Stimulated activated naive CD8-positive, alpha-beta T cell treated with anti-CD3 and anti-CD28 coated beads, Interleukin-15, Interleukin-2, amounts not matched to agents 100 U/mL and 50 U/mL, for 24 hours (primary cell): Measurements from ENCODE around the gene ATF4.

Experiments
- ATAC-seq: fragments of 150-1000 bp; cut with Tn5 transposase; one replicate; pipeline ENCODE4 v1.10.0; 2021
- DNase-seq: peaks from one replicate; pipeline ENCODE4 v3.0.0; 2021

ATF4 gene, protein sequence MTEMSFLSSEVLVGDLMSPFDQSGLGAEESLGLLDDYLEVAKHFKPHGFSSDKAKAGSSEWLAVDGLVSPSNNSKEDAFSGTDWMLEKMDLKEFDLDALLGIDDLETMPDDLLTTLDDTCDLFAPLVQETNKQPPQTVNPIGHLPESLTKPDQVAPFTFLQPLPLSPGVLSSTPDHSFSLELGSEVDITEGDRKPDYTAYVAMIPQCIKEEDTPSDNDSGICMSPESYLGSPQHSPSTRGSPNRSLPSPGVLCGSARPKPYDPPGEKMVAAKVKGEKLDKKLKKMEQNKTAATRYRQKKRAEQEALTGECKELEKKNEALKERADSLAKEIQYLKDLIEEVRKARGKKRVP

DNA sequence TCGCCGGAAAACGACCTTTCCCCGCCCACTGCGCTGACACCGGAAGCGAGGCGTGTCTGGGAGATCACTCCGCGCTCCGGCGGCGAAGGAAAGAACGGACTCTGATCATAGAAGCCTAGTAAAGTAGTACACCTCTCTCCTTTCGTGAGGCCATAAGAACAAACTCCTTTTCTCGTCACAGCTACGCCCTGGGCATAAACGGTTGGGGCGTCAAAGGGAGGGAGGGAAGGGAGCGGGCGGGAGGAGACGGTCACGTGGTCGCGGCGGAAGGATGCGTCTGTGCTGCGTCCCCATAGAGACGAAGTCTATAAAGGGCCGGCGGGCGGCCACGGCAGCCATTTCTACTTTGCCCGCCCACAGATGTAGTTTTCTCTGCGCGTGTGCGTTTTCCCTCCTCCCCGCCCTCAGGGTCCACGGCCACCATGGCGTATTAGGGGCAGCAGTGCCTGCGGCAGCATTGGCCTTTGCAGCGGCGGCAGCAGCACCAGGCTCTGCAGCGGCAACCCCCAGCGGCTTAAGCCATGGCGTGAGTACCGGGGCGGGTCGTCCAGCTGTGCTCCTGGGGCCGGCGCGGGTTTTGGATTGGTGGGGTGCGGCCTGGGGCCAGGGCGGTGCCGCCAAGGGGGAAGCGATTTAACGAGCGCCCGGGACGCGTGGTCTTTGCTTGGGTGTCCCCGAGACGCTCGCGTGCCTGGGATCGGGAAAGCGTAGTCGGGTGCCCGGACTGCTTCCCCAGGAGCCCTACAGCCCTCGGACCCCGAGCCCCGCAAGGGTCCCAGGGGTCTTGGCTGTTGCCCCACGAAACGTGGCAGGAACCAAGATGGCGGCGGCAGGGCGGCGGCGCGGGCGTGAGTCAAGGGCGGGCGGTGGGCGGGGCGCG, at the start of gene ATF4:
Gene ATF4 (plus strand): TSS at position 337 of the 880 bp plus-strand sequence. CDS start 884 bp downstream, outside the sequence.
- peak; percentile 92 for DNase-seq
- ATAC-seq: peak; percentile 16

DNA sequence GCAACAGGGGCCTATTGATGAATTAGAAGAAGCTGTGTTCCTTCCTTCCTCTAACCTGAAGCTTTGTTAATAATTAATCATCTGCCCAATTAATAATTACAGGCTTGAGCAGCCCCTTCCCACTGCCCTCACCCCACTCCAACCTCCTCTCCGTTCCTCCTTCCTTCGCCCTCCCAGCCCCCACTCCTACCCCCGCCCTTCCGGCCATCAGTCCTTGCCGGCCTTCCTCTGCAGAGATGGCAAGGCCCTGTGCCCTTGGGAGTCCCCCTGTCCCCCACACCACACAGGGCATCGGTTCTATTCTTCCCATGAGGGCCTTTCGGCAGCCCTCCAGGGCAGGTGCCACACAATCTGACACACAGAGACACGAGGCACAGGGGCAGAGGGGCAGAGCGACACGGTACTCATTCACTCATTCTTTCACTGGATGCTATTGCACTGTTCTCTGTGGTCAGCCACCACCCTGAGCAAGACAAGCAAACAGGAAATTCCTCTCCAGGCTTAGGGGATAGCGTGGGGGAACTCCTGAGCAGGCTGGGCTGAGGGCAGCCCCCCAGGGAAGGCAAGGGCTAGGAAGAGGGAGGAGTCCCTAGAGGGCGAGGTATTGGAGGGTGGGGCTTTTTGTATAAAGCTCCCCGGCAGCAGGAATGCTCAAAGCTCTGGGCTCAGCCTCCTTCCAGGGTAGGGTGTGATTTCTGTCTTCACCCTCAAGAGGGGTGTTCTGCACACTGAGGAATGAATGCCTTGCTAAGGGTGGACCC, 48.8 kb upstream of the ATF4 start:
- DNase-seq: no peak
- ATAC-seq: peak; percentile 58

DNA sequence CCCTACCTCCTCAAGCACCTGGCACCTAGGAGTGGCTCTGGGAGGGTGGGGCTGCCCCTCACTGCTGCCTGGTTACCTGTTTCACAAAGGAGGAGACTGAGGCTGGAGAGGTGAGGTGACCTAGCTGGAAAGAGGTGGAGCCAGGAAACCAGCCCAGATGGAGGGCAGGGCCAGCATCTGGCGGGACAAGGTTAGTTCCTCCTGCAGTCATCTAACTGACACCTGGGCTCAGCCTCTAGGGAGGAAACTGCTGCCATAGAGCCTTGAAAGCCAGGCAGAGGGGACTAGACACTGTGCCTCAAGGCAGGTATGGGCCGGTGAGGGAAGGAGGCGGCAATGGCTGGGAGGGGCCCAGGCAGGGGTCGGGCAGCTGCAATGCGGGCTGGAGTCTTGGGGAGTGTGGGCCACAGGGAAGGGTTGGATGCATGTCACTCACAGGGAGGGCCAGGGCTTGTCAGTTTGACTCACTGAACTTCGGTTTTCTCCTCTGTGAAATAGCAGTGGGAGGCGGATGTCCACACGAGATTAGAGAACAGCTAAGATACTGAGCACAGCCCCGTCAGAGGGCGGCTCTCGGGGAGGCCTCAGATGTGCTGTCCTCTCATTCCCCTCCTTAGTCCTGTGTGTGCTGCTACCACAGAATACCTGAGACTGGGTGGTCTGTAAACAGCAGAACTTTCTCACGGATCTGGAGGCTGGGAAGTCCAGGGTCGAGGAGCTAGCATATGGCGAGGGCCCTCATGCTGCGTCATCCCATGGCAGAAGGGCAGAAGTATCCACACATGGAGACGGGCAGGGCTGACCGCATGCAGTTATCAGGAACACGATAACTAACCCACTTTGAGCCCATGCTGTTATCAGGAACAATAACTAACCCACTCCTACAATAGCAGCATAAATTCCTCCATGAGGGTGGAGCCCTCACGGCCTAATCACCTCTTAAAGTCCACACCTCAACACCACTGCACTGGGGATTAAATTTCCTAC, 47.5 kb upstream of the ATF4 start:
- no peak for DNase-seq
- no peak for ATAC-seq

DNA sequence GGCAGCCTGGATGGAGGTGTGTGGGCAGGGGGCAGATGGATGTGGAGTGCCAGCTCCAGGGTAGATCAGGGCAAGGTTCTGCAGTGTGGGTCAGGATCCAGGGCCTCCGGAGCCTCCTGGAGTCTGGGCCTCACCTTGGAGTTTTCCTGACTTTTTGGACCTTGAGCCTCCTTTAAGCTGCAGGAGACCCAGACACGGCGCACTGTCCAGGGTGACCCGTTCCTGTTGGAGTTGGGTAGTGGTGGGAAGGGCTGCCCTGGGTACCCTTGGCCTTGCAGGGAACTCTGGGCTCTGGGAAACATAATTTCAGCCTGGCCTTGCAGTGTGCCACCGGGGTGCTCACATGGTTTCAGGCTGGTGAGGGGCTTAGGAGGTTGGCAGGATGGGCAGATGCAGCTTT, 46.5 kb upstream of the ATF4 start:
- no peak for ATAC-seq
- no peak for DNase-seq

DNA sequence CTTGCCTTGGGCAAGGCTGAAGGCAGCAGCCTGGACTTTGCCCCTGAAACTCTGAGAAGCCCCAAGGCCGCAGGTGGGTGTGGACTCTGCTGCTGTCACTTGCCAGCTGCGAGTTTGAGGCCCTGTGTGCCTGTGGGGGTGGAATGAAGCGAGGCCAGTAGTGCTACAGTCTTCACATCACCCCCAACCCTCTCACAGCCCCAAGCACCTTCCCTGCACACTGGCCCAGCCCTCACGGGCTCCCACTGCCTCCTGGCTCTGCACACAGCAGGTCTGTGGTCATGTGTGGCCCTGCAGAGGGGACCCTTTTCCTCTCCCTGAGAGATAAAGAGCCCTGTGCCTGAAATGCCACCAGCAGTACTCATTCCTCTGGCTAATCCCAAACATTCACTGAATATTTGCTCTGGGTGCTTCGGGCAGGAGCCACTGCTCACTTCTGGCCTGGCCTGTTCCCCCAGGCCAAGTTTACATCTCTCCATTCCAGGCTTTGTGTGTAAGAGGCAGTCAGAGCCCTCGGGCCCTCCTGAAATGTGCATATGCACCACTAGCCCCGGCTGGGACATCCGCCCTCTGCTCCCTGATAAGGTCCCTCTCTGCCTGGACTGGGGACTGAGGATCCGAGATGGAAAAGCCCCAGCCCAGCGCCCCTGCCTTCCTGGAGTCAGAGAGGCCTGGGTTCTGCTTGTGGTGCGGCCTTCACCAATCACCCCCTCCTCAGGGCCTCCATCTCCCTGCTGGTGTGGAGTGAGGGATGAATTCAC, 45.8 kb upstream of the ATF4 start:
- DNase-seq: no peak
- ATAC-seq: no peak

DNA sequence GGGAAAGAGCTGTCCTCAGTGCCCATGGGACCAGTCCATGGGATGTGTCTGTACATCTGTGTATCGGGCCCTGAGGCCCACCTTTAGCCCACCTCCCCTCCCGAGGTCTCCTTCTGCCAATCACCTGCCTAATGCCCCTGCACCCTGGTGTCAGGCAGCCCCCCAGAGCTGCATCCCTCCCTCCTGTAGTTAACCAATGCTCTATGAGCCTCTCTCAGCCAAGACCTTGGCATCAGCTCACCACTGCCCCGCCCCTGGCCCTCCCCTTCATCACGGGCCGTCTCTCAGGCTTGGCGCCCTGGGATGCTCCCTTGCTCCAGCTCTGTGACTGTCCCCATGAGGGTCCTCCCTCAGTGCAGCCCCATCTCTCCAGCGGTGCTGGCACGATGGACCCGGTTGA, 45.0 kb upstream of the ATF4 start:
- ATAC-seq: no peak
- no peak for DNase-seq

DNA sequence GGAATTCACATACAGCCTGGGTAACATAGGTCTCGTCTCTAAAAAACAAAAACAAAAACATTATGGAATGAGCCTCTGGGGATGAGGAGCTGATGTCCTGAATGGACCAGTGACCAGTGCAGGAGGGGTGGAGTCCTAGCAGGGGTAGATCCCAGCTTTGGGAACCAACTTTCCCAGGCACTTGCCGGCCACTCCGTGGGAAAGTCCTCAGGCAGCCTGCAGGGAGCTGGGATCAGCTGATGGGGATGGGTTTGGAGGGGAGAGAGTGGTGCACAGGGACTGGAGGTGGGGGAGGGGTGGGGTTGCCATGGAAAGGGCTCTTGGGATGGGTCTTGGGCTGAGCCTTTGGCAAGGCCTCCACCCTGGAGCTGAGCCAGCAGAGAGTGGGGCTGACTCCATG, 44.5 kb upstream of the ATF4 start:
- ATAC-seq (no peak), DNase-seq (no peak)

DNA sequence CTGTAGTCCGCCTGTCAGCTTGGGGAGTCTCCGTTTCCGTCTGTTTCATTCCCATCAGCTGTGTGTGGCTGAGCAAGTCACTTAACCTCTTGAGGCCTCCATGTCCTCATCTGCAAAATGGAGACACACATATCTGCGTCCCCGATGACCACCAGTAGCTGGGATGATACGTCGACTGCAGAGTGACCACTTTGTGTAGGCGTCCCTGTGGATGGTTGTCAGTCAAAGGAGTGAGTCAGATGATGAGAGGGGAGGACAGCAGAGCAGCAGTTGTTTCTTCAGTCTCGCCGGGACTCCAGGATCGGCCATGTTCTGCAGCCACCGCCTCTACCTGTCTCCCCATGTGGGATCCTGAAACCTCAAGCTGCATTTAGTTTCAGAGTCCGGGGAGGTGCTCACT, 43.7 kb upstream of the ATF4 start:
- ATAC-seq (no peak), DNase-seq (no peak)

DNA sequence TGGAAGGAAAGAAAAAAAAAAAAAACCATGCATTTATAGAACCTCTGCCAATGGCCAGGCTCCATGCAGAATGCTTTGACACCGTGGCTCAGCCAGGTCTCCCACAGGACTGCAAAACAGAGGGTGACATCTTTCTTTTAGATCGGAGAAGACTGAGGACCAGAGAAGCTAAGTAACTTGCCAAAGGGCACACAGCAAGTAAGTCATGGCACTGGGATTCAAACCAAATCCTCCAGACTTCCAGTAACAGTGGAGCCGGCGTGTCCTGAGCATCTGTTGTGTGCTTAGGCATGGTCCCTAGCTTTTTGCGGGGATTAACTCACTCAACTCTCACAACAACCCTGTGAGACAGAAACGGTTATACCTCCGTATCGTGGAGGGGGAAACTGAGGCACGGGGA, 42.8 kb upstream of the ATF4 start:
- no peak for ATAC-seq
- DNase-seq: no peak

DNA sequence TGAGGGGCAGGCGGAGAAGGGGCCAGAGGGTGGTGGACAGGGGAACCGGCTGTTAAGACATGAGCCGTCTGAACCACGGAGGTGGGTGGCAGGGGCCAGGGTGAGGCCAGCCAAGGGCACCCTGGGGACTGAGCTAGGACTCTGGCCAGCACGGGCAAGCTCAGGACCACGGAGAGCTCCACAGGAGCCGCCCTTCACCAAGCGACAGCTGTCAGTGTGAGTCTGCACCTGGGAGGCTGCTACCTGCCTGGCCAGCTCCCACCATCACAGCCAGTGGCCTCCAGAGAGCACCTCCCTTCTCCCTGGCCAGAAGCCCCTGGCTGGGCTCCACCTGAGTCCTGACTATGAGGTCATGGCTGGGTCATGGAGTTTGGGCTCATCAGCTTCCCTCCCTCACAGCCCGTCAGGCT, 41.9 kb upstream of the ATF4 start:
- DNase-seq: peak; percentile 32
- ATAC-seq: no peak

DNA sequence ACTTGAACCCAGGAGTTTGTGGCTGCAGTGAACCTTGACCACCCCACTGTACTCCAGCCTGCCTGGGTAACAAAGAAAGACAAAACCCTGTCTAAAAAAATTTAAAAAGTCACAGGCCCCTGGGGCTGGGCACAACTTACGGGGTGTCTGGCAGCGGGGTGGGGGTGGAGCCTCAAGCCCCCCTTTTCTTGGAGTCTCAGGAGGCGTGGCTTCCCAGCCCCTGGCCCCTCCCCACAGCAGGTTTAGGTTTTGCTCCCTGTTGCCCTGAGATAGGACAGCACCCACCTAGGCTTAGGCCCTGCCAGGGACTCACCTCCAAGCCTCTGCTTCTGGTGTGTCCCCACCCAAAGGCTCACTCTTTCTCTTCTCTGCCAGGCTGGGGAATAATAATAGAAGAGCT, 41.1 kb upstream of the ATF4 start:
- ATAC-seq: no peak
- DNase-seq: no peak

DNA sequence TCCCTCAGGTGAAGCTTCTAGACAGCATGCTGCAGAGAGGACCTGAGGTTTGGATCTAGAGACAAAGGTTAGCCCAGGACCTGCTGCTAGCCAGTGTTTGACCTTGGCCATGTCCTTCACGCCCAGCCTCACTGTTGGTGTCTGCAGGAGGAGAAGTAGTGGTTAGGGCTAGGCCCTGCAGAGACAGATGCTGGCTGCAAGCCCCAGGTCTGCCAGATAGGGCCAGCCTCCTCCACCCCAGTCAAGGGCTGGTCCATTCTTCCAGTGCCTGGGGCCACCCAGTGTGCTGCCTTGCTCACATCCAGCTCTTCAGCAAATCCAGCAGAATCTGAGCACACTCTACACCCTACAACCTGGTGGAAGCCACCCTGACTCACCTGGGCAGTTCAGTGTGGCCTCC, 39.8 kb upstream of the ATF4 start:
- no peak for ATAC-seq

DNA sequence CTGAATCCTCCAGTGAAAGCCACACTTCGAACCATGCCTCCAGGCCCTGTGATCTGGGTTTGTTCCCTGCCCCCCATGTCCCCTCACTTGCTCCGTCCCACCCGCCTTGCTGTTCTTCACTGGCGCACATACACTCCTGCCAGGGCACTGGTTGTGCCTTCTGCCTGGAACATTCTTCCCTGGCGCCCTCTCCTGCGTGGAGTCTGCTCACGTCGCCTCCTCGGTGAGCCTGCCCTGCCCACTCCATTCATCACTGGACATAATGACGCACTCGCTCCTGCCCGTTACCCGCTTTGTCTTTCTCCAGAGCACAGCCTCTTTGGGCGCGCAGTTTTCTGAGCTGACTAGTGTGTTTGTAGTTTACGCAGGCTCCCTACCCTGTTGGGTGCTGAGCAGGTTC, 39.3 kb upstream of the ATF4 start:
- ATAC-seq: no peak

More for the DNA sequence above, 39.8 kb upstream of the ATF4 start:
- no peak for DNase-seq

DNA sequence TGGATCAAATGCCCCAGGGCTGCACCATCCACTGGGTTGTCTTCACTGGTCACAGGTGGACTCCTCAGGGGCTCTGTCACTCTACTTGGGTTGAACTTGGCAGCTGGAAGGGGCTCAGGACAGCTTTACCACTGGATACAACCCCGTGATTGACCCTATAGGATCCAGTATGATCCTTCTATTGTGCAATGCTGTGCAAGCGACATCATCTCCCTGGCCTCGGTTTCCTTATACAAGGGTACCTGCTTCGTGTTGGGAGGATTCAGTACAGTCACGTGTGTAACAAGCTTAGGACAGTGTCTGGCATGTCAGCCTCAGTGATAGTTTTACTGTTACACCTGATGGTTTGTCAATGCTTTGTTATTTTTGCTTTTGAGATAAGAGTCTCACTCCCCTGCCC, 38.8 kb upstream of the ATF4 start:
- DNase-seq (no peak), ATAC-seq (no peak)

More for the DNA sequence above, 39.3 kb upstream of the ATF4 start:
- DNase-seq: no peak

DNA sequence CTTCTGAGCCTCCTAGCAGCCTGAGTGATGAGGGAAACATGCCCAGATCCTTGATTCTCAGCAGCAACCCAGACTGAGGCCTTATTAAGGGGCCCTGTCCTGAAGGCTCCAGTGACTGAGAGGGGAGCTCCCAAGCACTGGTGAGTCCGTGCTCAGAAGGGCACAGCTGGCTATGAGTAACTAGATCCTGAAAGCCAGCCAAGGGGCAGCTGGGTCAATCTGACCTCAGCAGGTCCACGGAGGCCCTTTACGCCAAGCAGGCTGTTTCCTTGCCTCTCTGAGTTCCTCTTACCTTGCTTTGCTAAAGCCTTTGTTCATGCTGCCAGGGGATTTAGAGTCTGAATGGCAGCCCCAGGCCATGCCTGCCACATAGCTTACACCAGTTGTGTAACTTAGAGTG, 37.6 kb upstream of the ATF4 start:
- no peak for ATAC-seq
- DNase-seq: no peak

DNA sequence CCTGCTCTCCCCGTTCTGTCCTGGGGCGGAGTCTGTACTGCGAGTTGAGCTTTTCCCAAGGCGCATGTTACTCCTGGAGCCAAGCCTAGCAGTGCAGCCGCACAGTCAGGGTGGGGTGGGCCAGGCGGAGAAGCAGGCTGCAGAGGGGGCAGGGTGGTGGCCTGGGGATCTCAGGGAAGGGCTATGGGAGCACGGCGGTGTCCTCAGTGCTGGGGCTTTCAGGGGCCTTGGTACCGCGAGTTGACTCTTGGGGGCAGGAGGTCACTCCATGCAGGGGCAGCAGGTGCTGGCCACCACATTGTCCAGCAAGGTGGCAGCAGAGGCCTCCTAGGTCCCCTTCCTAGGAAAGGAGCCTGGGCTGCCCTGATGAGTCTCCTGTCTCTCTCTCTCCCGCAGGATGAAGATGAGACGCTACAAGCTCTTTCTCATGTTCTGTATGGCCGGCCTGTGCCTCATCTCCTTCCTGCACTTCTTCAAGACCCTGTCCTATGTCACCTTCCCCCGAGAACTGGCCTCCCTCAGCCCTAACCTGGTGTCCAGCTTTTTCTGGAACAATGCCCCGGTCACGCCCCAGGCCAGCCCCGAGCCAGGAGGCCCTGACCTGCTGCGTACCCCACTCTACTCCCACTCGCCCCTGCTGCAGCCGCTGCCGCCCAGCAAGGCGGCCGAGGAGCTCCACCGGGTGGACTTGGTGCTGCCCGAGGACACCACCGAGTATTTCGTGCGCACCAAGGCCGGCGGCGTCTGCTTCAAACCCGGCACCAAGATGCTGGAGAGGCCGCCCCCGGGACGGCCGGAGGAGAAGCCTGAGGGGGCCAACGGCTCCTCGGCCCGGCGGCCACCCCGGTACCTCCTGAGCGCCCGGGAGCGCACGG, 33.2 kb upstream of the ATF4 start:
- ATAC-seq: no peak
- no peak for DNase-seq

DNA sequence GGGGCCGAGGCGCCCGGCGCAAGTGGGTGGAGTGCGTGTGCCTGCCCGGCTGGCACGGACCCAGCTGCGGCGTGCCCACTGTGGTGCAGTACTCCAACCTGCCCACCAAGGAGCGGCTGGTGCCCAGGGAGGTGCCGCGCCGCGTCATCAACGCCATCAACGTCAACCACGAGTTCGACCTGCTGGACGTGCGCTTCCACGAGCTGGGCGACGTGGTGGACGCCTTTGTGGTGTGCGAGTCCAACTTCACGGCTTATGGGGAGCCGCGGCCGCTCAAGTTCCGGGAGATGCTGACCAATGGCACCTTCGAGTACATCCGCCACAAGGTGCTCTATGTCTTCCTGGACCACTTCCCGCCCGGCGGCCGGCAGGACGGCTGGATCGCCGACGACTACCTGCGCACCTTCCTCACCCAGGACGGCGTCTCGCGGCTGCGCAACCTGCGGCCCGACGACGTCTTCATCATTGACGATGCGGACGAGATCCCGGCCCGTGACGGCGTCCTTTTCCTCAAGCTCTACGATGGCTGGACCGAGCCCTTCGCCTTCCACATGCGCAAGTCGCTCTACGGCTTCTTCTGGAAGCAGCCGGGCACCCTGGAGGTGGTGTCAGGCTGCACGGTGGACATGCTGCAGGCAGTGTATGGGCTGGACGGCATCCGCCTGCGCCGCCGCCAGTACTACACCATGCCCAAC, 32.4 kb upstream of the ATF4 start:
- DNase-seq: no peak
- no peak for ATAC-seq

DNA sequence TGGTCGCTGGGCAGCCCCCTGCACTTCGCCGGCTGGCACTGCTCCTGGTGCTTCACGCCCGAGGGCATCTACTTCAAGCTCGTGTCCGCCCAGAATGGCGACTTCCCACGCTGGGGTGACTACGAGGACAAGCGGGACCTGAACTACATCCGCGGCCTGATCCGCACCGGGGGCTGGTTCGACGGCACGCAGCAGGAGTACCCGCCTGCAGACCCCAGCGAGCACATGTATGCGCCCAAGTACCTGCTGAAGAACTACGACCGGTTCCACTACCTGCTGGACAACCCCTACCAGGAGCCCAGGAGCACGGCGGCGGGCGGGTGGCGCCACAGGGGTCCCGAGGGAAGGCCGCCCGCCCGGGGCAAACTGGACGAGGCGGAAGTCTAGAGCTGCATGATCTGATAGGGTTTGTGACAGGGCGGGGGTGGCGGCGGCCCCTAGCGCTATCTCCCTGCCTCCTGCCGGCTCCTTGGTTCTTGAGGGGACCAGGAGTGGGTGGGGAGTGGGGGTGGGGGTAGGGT, 31.7 kb upstream of the ATF4 start:
- ATAC-seq (no peak), DNase-seq (no peak)
